Endothelial cell of umbilical vein (primary cell): Measurements from ENCODE around the gene OR6B2. TPM values are rescaled to one million over a fixed set of nuclear protein-coding genes. Genes with fewer than 3 reads are reported as not detected.

Experiments used
- BruUV-seq: library from RNA; stranded (reverse); fragments of 400-500 nt; replicated peaks from 2 replicates; lab custom pipeline; 2021; lab: Mats Ljungman, UMichigan
- CTCF ChIA-PET: fragments of 300-600, 350-600 bp; sonication (Branson Sonifier 250); formaldehyde crosslinking; loops from one replicate; lab custom pipeline; 2021; ENCODE audit warnings: antibody characterized with exemption, inconsistent platforms; lab: Charles Lee
- POLR2A ChIA-PET: fragments of 300-600, 350-600 bp; sonication (Branson Sonifier 250); formaldehyde crosslinking; loops from one replicate; lab custom pipeline; 2021; ENCODE audit warnings: antibody characterized with exemption, inconsistent platforms; lab: Charles Lee
- DNase-seq: peaks from one replicate; pipeline ENCODE4 v3.0.0-alpha.2; 2011; ENCODE audit warnings: low read depth, low spot score
- FAIRE-seq: peaks from 2 replicates; lab custom pipeline; 2011; peaks lifted over from hg19 to GRCh38; lab: Jason Lieb, UNC
- H2AFZ ChIP-seq: 2 replicates; pipeline ENCODE4 v1.6.0; 2012; ENCODE audit warnings: low read depth, low read length, control low read depth, inconsistent platforms
- H3K27ac ChIP-seq: 2 replicates; pipeline ENCODE4 v1.5.1; 2011; ENCODE audit warnings: low read depth, mild to moderate bottlenecking, control low read depth, low read length, moderate library complexity; ENCODE audit not compliant: insufficient read depth
- H3K27me3 ChIP-seq, 2 experiments: 2 replicates each; pipeline versions ENCODE4 v1.6.0 to v1.6.1; 2011; ENCODE audit warnings: low read length in 2 of 2, mixed read lengths in 1 of 2; ENCODE audit not compliant: control insufficient read depth in 2 of 2, insufficient read depth in 2 of 2
- H3K36me3 ChIP-seq, 2 experiments: 2 replicates in 1 of 2; 3 replicates in 1 of 2; pipeline ENCODE4 v1.5.1; 2011; ENCODE audit warnings: low read length in 2 of 2, mild to moderate bottlenecking in 1 of 2, moderate library complexity in 1 of 2; ENCODE audit not compliant: control insufficient read depth in 2 of 2, insufficient read depth in 2 of 2; ENCODE audit errors: extremely low read depth in 1 of 2
- H3K4me1 ChIP-seq: 3 replicates; pipeline ENCODE4 v1.5.1; 2011; ENCODE audit warnings: mild to moderate bottlenecking, low read length; ENCODE audit not compliant: control insufficient read depth, insufficient read depth; ENCODE audit errors: extremely low read depth
- H3K4me2 ChIP-seq: 2 replicates; pipeline ENCODE4 v1.6.1; 2011; ENCODE audit warnings: low read length, control low read depth, mixed read lengths; ENCODE audit not compliant: insufficient read depth
- H3K4me3 ChIP-seq, 3 experiments: fragments of 200-600 bp in 1 of 3; sonication (generic), shearing (Covaris generic) in 1 of 3; replicated peaks in 1 of 3; 2 replicates each; pipeline ENCODE4 v1.5.1; 2011 to 2016; ENCODE audit warnings: control low read depth in 3 of 3, low read length in 3 of 3, mild to moderate bottlenecking in 2 of 3, inconsistent platforms in 1 of 3, low read depth in 1 of 3, moderate library complexity in 1 of 3; ENCODE audit not compliant: insufficient read depth in 1 of 3
- H3K79me2 ChIP-seq: 2 replicates; pipeline ENCODE4 v1.6.0; 2012; ENCODE audit warnings: low read length, inconsistent platforms; ENCODE audit not compliant: control insufficient read depth, insufficient read depth
- H3K9ac ChIP-seq: replicated peaks from 2 replicates; pipeline ENCODE3; 2011; ENCODE audit warnings: low read length, control low read depth; ENCODE audit not compliant: insufficient read depth; ENCODE audit errors: extremely low read depth
- H3K9me1 ChIP-seq: replicated peaks from 3 replicates; pipeline ENCODE4 v1.6.0; 2011; ENCODE audit warnings: mild to moderate bottlenecking, low read length; ENCODE audit not compliant: control insufficient read depth, insufficient read depth; ENCODE audit errors: extremely low read depth
- H3K9me3 ChIP-seq: replicated peaks from 2 replicates; pipeline ENCODE4 v1.5.1; 2012; ENCODE audit warnings: low read length, inconsistent platforms; ENCODE audit not compliant: control insufficient read depth, insufficient read depth
- H4K20me1 ChIP-seq: replicated peaks from 2 replicates; pipeline ENCODE3; 2011; ENCODE audit warnings: mild to moderate bottlenecking, low read length; ENCODE audit not compliant: control insufficient read depth, insufficient read depth; ENCODE audit errors: extremely low read depth
- CTCF ChIP-seq, 2 donors: IDR thresholded peaks; 1 replicate in 1 of 2; 2 replicates in 1 of 2; pipeline ENCODE4 v1.5.1; 2011; ENCODE audit warnings: low read length in 2 of 2, mild to moderate bottlenecking in 2 of 2, moderate library complexity in 2 of 2, control low read depth in 1 of 2, inconsistent platforms in 1 of 2, low read depth in 1 of 2; ENCODE audit not compliant: insufficient read depth in 1 of 2; ENCODE audit errors: extremely low read depth in 1 of 2
- EZH2 ChIP-seq: IDR thresholded peaks from 2 replicates; pipeline ENCODE4 v1.6.1; 2012; ENCODE audit warnings: borderline replicate concordance, low read depth, mild to moderate bottlenecking, moderate library complexity, low read length, inconsistent platforms; ENCODE audit not compliant: severe bottlenecking
- FOS ChIP-seq: IDR thresholded peaks from 2 replicates; pipeline ENCODE4 v1.6.1; 2011; ENCODE audit warnings: mild to moderate bottlenecking, low read length, moderate library complexity, borderline replicate concordance; ENCODE audit not compliant: insufficient read depth
- GATA2 ChIP-seq: IDR thresholded peaks from 2 replicates; pipeline ENCODE4 v1.7.0; 2011; ENCODE audit warnings: low read depth, mild to moderate bottlenecking, moderate library complexity, mixed read lengths, low read length; ENCODE audit not compliant: insufficient read length, insufficient read depth
- JUN ChIP-seq: IDR thresholded peaks from 2 replicates; pipeline ENCODE4 v1.6.1; 2011; ENCODE audit warnings: borderline replicate concordance, low read depth; ENCODE audit not compliant: insufficient read length, insufficient read depth
- MAX ChIP-seq: IDR thresholded peaks from 2 replicates; pipeline ENCODE4 v1.6.1; 2011; ENCODE audit not compliant: insufficient read depth, insufficient read length
- MYC ChIP-seq: IDR thresholded peaks from one replicate; pipeline ENCODE4 v1.6.1; 2011; ENCODE audit warnings: mild to moderate bottlenecking, low read depth, low read length
- POLR2A ChIP-seq: IDR thresholded peaks from 2 replicates; pipeline ENCODE4 v1.6.1; 2012; ENCODE audit warnings: low read depth, mild to moderate bottlenecking, control low read depth, low read length
- POLR2AphosphoS5 ChIP-seq: IDR thresholded peaks from 2 replicates; pipeline ENCODE4 v1.6.1; 2012; ENCODE audit warnings: low read depth, mild to moderate bottlenecking, control low read depth, low read length, moderate library complexity; ENCODE audit not compliant: insufficient read depth
- dilution Hi-C: fragments of 300-500 bp; cut with MboI; formaldehyde crosslinking; loops from one replicate; pipeline ENCODE4 v1.15.0; 2019; ENCODE audit warnings: low sequenced_read_pairs; ENCODE audit not compliant: extremely low pct_ligation_motif_present
- intact Hi-C: fragments of 100-400 bp; cut with micrococcal nuclease; formaldehyde crosslinking; loops from one replicate; pipeline ENCODE4 v1.10.0; 2022
- polyA plus RNA-seq, 4 experiments: library from polyadenylated mRNA; depleted of rRNA in 3 of 4; stranded (reverse) in 3 of 4; unstranded in 1 of 4; fragments of >200 nt; gene quantifications; 2 replicates each; pipeline versions ENCODE4 v1.2.1 to v1.2.3, GENCODE V29; 2011 to 2012; ENCODE audit warnings: missing spikeins in 1 of 4
- total RNA-seq: library from RNA; stranded (reverse); gene quantifications from 2 replicates; pipeline ENCODE4 v1.2.3, GENCODE V29; 2021

OR6B2 gene
- total and polyA plus RNA-seq, 2 donors (not counting 3 experiments of a cell fraction or from before 2014, with no cell fraction given), result not detected

GRCh38 chr2:240032406-240033329, 2.4 kb upstream of the OR6B2 start:
- BruUV-seq, result no TSS peak
- H3K9me3 ChIP-seq, result no peaks in the 10 kb centered on the region
- no peak overlapping the region for H3K4me3 ChIP-seq
- no peak overlapping the region for H2AFZ ChIP-seq
- ChIA-PET POLR2A (no interaction called here), CTCF (no interaction called here)
- no peaks in the 10 kb centered on the region for H3K79me2 ChIP-seq
- H3K9me1 ChIP-seq, result no peaks in the 10 kb centered on the region
- H3K27ac ChIP-seq, result no peak overlapping the region
- TF ChIP-seq GATA2 (no peak), JUN (no peak), POLR2AphosphoS5 (no peak), EZH2 (no peak)
- H3K36me3 ChIP-seq, result no peaks in the 10 kb centered on the region
- H4K20me1 ChIP-seq, result no peaks in the 10 kb centered on the region
- no peak overlapping the region for H3K9ac ChIP-seq
- no peak overlapping the region for H3K4me2 ChIP-seq
- DNase-seq, result no peak
- no peaks in the 10 kb centered on the region for H3K4me1 ChIP-seq
- no peak for FAIRE-seq
- H3K27me3 ChIP-seq, result peaks cover 2 to 18% of the 10 kb centered on the region in 2 experiments
- dilution Hi-C loops (no loop called here), intact Hi-C loops (no loop called here)

- no TSS peak for BruUV-seq
- H3K4me3 ChIP-seq, result peak overlapping the region; percentile 94 to 96 (median 96)
- H3K27ac ChIP-seq, result peak overlapping the region; percentile 59
- H3K9me3 ChIP-seq, result no peaks in the 10 kb centered on the region
- intact Hi-C loops, result loop anchor here (1.0 to 5.0 kb wide), 3 partner anchors 112 to 538 kb away; partner anchors contain the start of genes COPS9, DUSP28 and GPC1
- H3K27me3 ChIP-seq, result peaks cover 0 to 3% of the 10 kb centered on the region in 2 experiments
- POLR2A ChIA-PET, result interaction anchor here (1.2 kb wide), 1 partner anchor 36 kb away, joined by 3 read pairs; no protein-coding TSS in a partner anchor
- no peaks in the 10 kb centered on the region for H4K20me1 ChIP-seq
- peaks cover 10% of the 10 kb centered on the region for H3K4me1 ChIP-seq
- peak overlapping the region; percentile 94 for H3K9ac ChIP-seq
- H3K4me2 ChIP-seq, result peak overlapping the region; percentile 95
- FAIRE-seq (no peak), DNase-seq (peak; percentile 15)
- peaks cover 40% of the 10 kb centered on the region for H3K79me2 ChIP-seq
- no peak for TF ChIP-seq POLR2AphosphoS5
- TF ChIP-seq MAX, result no peak
- TF ChIP-seq EZH2, result no peak
- no peak for TF ChIP-seq JUN
- no peak for TF ChIP-seq GATA2
- TF ChIP-seq CTCF (IDR thresholded peaks at IDR 0.05; ENCODE audit: extremely low read depth in 1 of 2, insufficient read depth in 1 of 2, low read depth in 1 of 2, low read length in 2 of 2), result no peak
- no peak for TF ChIP-seq POLR2A
- TF ChIP-seq MYC, result no peak
- no peak for TF ChIP-seq FOS
- dilution Hi-C loops, result no loop called here
- peaks cover 6 to 14% of the 10 kb centered on the region in 2 experiments for H3K36me3 ChIP-seq
- H3K9me1 ChIP-seq, result no peaks in the 10 kb centered on the region
- peak overlapping the region; percentile 56 for H2AFZ ChIP-seq
- CTCF ChIA-PET, result interaction anchor here (0.8 to 1.3 kb wide), 3 partner anchors 11 to 624 kb away, joined by 3 to 4 read pairs (median 3); partner anchors contain the start of gene HDAC4
Observed at GRCh38 chr2:240024766-240025165, 5.5 kb downstream of the OR6B2 start.
